Activated CD4-positive, alpha-beta T cell treated with anti-CD3 and anti-CD28 coated beads for 4 hours (primary cell): ENCODE data around the gene LRRC7.
"Not testable (repeated sequence)": the region's sequence is repeated elsewhere in the genome, so short reads cannot be mapped to it uniquely, and the experiment has no call there.

Experiments
- DNase-seq, 2 donors: peaks; one replicate each; pipeline ENCODE4 v3.0.0-alpha.2; 2020

Gene LRRC7

DNA sequence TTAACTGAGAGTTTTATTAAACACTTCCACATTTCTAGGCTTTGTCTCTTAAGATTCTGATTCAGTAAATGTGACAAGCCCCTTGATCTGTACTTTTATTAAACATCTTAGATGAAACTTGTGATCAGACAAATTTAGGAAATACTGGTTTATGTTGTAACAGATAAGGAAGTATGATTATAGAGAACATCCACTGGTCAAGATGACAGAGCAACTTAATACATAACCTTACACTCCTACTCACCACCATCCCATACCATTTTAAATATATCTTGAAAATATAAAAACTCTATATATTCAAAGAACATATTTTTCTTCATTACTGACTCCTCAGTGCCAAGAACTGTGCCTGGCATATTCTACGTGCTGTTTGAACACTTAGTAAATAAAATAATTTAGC, 420.2 kb downstream of the LRRC7 start:
- DNase-seq, result no peak

DNA sequence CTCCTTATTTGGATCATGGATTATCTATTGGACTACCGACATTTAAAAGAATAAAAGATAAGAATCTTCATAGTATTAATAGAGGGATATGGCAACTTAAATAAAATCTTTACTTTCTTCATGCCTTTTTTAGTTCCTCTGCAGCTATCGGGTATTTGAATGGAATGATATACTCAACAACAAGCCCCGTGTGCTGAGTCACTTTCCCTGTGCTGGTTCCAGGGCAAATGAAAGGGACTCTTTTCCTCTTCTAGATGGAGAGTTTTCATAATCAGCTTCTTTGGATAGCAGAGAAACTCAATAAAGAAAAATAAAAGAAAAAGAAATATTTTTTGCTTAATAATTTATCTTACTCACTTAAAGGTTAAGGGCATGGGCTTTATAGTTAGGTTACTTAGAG, 423.9 kb downstream of the LRRC7 start:
- no peak for DNase-seq

DNA sequence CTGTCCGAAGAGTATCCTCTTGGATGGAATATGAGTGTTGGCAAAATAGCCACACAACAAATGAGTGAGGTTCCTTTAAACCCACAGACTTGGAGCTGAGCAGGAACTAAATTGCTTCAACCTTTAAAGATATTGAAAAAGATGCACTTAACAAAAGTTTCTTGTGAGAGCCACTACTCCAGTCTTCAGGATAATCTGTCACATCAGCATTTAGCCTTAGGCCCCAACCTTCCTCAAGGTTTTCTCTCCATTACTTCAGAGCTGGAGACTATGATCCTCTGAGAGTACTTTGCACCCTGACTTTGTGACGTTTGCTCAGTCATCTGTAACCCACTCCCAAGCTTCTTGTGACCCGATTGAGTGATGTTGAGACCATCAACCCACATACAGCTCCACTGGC, 424.9 kb downstream of the LRRC7 start:
- no peak for DNase-seq

DNA sequence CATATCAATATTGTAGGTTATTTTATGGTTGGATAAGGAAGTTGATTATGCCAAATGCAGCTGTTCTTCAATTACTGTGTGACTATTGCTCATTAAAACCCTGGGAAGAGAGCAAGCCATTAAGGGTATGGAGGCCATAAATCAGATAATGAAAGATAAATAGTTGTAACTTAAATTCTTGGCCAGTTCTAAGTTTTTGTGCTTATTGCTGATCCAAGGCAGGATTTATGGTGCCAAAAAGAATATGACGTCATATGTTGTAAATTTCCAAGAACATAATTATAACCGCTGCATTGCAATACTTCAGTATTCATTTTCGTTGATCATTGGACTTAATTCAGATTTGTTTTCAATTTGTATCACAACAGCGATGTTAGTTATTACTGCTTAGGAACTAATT, 426.1 kb downstream of the LRRC7 start:
- no peak for DNase-seq

DNA sequence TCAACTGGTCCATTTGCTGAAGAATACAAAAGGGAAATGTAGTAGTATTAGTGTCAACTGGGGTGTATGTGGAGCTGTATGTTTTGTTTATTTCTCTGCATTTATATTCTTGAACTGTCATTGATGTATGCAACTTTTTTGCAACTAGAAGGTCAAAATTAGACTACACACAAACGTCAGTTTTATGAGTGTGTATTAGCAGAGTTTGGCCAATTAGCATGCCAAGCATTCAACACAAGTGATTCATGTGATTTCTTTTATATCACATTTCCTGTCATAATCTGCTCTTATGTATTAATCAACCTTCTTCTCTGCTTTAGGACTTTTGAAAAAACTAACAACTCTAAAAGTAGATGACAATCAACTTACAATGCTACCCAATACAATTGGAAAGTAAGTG, 426.5 kb downstream of the LRRC7 start:
- DNase-seq, result no peak

DNA sequence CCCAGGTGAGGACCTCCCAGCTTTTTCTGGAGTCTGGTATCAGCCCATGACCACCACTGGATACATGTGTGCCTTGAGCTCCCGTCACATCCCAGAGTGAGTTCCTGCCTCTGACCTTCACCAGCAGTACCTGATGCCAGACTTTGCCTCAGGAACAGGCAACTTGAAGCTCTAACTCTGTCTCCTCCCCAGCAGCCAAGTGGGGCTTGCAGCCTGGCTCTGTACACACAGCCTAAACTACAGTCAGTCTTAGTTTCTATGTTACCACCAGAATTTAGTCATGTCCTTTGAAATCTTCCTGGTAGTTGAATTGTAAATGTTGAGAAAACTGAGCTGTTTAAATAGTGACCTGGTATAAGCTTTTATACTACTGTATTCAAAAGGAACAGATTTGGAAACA, 431.1 kb downstream of the LRRC7 start:
- DNase-seq, result no peak

DNA sequence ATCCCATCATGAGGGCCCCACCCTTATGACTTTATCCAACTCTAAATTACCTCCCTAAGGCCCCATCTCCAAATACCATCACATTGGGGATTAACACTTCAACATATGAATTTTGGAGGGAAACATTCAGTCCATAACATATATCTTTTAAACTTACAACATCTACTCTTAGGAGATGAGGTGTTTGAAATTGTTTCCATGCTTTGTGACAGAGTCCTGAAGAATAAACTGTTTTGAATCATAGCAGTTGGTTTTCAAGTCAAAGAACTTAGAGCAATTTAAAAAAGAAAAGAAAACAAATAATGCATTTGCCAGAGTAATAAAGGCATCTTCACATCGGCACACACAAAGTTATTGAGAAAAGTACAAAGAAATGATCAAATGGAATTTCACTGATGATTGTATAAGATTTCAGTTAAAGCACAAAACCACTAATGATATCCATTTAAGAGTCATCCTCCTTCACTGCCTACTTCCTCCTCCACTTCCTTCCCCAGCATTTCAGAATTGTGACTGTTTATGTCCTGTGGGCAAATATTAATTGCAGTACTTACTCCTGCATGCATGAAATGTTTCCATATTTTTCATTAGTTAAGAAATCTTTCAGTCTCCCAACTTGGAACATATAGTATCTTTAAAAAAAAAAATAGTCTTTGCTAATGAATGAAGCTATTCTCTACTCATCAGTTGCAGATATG, 435.6 kb downstream of the LRRC7 start:
- no peak for DNase-seq

DNA sequence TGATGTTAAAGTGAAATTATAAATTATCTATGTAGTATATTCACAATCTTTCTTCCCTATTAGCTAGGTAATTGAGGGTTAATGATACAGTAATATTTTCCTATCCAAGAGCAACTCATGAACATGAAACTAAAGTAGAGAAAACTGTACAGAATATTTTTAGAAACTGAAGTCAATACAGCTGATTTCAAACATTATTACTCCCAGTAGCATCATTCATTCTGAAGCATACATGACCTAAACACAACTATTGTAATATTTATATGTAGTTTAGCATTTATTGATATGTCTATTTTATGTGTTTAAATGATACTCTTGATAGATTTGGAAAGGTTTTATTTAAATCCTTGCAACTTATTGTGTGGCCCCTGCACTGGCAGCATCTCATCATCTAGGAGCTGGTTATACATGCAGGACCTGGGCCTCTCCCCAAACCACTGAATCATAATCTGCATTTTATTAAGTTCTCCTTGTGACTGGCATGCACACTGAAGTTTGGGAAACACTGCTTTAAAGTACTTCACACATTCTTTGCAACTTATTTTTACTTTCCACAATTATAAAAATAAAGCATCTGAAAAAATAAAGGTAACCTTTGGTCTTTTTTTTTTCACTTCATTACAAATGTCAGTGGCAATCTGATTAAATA, 437.8 kb downstream of the LRRC7 start:
- DNase-seq, result no peak

DNA sequence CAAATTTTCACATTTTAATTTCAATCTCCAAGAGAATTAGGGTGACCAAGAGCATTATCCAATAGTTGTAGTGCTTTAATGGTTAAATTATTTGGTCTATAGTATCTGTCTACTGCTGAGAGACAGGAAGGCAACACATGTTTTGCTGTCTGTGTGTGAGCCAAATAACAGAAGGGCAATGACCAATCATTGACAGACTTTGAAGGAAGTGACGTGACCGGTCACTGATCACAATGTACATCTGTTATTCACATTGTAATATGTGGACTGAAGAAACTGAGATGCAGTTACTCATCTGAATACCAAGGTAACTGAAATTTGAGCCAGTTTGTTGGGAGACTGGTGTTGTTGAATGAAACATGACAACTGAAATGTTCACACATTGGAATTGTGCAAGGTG, 440.9 kb downstream of the LRRC7 start:
- no peak for DNase-seq

DNA sequence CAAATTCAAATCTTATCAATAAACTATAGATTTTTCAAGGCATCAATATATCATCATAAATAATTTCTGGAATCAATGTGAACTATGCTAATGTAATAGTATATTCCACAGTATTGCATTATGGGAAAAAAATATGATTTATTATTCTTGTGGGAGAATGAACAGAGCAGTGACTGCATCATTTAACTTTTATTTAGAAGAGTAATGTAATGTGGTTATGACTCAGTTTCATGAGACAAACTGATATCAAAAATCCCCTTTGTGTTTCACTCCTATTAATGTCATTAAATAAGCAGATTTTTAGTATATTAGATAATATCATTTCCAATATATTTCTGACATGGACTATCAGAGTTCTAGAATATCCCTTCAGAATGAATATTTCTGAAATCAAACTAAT, 450.0 kb downstream of the LRRC7 start:
- DNase-seq, result no peak

DNA sequence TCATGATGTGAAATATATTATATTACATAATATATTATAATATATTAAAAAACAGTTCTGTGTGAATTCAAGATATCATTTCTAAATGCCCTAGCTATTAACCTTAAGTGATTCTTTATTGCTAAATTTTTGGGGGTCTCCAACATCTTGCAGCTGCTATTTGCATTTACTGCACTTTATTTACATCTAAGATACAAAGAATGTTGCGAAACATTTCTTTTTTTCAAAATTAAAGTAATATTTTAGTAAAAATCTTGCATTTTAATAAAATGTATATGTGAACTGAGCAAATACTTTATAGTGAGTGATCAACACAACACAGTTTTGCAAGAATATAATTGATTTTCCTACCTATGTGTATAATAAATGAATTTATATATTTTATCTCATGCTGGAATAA, 456.6 kb downstream of the LRRC7 start:
- no peak for DNase-seq

DNA sequence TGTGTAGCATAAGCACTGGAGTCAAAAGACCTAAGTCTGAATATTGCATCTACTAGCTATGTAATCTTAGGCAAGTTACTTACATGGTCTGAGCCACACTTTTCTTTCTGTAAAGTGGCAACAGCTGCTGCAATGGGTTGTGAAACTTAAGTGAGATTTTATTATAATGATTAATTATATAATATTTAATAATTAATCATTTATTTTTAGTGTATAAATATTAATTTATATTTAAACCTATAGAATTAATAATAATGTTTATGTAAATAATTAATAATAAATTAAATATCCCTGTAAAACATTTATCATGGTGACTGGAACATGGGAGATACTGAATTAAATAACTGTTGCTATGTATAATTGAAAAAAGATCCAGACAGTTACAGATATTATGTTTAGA, 457.3 kb downstream of the LRRC7 start:
- DNase-seq, result no peak

DNA sequence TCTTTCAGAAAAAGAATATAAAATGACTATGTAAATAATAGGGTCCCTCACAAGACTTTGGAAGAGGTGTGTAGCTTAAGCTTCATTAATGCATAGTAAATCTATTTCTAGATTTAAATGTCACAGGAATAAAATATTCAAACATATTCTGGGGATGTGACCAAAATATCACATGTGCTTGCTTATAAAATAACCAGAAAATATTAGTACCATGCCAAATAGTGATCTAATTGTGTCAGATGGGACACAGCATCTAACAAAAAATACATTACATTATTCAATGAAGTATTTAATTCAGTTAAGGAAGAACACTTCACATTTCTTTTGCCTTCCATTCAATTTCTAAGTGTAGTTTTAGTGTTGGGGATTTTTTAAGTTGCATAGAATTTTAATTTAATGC, 458.1 kb downstream of the LRRC7 start:
- no peak for DNase-seq

DNA sequence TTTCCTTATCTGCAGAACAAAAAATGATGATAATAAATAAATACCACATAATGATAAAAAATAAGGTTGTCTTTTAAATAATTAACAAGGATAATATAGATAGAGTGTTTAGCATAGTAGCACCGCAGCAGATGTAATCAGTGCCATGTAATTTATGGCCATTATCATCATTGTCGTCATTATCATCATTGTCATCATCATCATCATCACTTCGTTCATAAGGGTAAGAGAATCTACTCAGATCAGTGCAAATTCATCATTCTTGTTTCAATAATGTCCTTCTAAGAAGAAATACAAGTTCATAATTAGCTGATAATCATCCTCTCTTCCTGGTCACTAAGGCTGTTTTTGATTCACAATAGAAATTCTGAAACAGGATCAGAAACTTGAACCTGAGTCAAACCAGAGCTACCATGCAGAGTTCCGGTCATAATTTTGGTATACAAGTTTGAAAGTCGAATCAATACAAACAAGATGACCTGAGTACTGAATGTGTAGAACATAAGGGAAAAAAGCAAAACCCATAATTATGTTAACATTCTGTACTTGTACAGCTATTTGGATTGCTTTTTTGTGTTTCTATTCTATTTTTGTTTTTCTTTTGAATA, 465.6 kb downstream of the LRRC7 start:
- DNase-seq, result no peak

DNA sequence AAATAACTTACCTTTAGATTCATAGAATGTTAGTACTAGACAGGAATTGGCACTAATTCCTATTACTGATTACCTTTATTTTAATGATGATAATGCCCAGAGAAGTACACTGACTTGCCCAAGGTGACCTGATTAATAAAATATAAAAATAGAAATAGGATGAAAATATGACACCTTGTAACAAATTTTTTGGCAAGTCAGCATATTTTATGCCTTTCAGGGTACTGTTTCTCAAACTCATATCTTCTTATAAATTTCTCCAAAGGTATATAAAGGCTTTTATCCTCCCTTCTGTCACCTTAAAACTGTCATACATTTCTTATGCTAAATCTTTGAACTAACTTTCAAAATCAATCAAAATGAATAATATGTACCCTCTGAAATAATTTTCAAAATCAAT, 466.2 kb downstream of the LRRC7 start:
- DNase-seq, result no peak

DNA sequence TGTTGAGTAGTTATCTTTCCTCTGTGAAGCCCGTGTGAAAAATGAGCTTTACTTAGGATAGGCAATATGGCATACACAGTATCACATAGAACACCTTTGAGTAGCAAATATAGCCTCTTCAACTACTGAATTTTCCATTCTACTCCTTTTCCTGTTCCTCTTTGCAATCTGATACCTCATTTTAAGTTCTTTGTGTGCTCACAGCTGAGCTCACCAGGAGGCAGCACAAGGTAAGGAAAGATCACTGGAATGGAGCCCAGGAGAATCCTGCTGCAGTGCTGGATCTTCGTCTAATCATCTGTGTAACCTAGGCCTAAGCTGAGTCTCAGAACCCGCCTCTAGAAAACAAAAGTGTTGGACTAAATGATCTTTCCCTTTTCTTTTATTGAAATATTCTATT, 466.7 kb downstream of the LRRC7 start:
- DNase-seq, result no peak

DNA sequence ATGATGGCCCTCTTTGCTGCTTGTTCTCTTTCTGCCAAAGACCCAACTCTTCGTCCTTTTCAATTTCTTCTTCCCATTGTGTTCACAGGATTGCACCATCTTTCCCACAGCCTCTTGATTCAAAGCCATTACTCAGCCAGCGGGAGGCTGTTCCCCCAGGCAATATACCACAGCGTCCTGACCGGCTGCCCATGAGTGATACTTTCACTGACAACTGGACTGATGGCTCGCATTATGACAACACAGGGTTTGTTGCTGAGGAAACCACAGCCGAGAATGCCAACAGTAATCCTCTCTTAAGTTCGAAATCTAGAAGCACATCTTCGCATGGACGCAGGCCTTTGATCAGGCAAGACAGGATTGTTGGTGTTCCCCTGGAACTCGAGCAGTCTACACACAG, 470.3 kb downstream of the LRRC7 start:
- no peak for DNase-seq

DNA sequence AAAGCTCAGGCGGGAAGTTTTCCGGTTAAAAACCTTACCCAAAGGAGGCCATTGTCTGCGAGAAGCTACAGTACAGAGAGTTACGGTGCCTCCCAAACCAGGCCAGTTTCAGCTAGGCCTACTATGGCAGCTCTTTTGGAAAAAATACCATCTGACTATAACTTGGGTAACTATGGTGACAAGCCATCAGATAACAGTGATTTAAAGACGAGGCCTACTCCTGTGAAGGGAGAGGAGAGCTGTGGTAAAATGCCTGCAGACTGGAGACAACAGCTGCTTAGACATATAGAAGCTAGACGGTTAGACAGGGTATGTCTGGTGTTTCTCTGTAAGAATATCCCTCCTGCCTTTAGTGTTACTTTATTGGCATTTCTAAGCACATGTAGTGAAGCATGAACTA, 471.8 kb downstream of the LRRC7 start:
- DNase-seq, result no peak

DNA sequence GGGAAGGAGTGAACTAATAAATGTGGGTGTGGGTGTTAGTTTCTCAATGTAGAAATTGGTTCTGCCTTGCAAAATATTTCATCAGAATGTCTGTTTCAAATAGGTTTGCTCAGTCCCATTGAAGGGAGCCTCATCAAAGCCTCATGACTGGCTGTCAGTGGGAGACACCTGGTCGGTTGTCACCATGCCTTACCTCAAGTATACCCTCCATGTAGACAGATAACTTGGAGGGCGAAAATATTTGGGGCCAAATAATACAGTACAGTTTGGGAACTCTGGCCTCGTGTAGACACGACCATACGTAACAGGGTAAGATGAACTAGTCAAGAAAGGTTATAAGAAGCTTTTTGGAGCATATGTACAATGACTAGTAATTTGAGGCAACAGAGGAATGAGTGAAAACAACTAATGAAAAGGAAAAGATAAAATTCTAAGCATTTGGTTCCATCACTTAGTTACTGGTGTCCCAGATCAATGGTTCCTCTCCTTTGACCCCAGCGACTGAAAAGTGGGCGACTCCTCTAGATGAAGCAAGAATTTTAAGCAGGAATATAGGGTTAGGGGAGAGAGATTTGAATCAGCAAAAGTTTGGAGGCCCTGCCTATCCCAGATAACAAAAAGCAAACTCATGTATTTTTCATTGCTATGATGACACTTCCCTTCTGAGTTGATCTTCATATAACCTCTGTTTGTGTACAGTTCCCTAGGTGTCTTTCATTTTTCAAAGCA, 473.8 kb downstream of the LRRC7 start:
- DNase-seq, result no peak

DNA sequence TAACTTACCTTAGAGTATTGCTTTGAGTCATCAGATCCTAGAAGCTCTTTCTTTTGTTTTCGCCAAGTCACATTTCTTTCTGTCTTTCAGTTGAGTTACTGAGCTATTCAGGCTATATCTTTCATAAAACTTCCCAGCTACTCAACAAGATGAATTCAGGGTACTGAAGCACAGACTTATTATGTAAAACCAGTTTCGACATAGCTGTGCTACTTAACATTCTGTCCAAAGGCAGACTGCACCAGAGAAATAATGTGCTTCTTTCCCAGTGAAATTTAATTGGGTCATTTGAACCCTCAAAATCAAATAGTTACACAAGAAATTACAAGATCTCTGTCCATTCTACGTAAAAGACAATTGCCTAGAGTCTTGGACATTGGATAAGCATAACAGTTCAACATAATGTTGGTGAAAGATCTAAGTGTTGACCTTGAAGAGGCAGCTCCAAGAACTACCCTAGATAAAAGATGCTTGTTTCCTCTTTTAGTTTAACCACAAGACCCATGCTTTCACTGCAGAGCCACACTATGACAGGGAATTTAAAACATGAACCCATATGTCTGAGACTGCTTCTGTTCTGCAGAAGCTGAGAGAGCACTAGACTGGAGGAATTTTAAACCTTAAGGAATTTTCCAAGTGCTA, 474.5 kb downstream of the LRRC7 start:
- no peak for DNase-seq

DNA sequence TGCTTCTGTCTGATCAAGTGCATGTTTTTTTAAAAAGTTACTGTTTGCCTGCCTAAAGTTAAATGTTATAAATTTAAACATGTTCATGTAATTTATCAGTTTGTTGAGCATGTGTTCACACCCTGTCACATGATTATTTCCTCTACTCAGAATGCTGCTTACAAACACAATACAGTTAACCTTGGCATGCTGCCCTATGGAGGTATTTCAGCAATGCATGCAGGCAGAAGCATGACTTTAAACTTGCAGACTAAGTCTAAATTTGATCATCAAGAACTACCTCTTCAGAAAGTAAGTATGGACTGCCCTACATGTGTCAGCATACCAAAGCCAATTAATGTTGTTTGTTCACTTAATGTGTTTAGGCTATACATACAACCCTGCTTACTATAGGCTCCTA, 476.1 kb downstream of the LRRC7 start:
- no peak for DNase-seq

DNA sequence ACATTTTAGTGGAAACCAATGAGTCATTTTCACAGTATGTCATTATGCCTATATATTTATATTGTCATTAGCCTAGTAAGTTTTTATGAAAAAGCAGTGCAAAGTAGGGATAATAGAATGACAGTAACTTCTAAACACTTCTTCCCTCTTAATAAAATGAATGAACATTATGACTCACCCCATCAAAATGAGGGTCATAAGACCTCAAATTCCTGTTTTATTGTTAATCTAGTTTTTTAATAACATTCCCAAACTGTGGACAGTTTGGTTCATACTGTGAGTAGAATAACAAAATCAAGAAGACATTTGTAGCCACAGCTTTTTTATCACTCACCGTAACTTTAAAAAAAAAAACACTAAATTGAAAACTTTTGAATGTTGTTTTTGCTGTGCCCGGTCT, 477.1 kb downstream of the LRRC7 start:
- DNase-seq, result no peak

DNA sequence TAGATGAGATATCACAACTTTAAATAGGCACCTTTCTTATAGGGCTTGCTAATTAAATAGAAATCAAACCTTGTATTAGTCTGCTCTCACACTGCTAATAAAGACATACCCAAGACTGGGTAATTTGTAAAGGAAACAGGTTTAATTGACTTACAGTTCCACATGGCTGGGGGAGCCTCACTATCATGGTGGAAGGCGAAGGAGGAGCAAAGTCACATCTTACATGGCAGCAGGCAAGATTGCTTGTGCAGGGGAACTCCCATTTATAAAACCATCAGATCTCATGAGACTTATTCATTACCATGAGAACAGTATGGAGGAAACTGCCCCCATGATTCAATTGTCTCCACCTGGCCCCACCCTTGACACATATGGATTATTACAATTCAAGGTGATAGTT, 477.9 kb downstream of the LRRC7 start:
- not testable (repeated sequence) for DNase-seq
